ENCODE data around the gene KIAA0753. TPM values are rescaled to one million over a fixed set of nuclear protein-coding genes. Genes with fewer than 3 reads are reported as not detected.

KIAA0753 gene
- total and polyA plus RNA-seq, 2 of the 8 experiments (the other 6 are each of a cell fraction or from before 2014, with no cell fraction given) = 5.0 to 27.1 TPM

GRCh38 chr17:6534846-6535514 lies 105.5 kb downstream of the KIAA0753 start (continued):
- no peak for TF ChIP-seq RAD21 (IDR thresholded peaks at IDR 0.05 in 1 of 2, conservative IDR thresholded peaks at IDR 0.05 in 1 of 2; ENCODE audit: low read depth in 2 of 2, low read length in 2 of 2)
- no peak for TF ChIP-seq POU5F1 (IDR thresholded peaks at IDR 0.05; ENCODE audit: low read depth, low read length)
